Stimulated activated CD4-positive, alpha-beta T cell treated with anti-CD3 and anti-CD28 coated beads, TNF-alpha, amount 100 ng/mL, for 24 hours (primary cell): ENCODE measurements around the gene RASA3.

Experiments used
- DNase-seq, 3 experiments: peaks; one replicate each; pipeline ENCODE4 v3.0.0-alpha.2; 2020; ENCODE audit warnings: low read depth in 3 of 3

RASA3 gene

DNA sequence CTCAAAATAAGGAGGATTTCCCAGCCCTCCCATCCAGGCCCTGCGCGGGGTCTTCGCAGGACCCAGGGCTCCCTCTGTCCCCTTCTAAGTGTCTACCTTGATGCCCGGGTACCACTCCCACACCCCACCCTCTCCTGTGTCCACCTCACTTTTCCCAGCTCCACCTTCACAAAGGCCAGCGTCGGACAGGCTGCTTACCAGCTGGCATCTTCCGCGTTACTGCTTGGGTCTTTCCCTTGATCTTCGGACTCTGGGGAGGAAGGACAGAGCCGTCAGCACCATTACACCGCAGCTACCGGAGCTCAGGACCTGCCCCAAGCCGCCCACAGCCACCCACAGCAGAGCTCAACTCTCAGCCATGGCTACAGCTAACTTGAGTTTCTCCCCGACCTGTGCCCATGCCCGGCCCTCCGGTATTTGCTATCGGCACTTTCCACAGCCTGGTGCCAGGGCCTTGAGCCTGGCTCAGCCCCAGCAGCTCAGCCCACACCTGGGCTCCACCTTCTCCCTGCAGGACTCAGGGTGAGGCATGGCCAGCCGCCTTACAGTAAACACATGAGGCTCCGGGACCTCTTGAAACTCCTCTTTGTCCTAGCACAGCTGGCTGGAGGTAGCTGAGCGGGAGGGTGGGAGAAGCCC, 162.3 kb downstream of the RASA3 start:
- no peak for DNase-seq

- DNase-seq = no peak
These were observed 163.0 kb downstream of the RASA3 start for GRCh38 chr13:113969311-113969972.

- DNase-seq = no peak
These were observed 163.7 kb downstream of the RASA3 start for GRCh38 chr13:113968463-113969310.

DNA sequence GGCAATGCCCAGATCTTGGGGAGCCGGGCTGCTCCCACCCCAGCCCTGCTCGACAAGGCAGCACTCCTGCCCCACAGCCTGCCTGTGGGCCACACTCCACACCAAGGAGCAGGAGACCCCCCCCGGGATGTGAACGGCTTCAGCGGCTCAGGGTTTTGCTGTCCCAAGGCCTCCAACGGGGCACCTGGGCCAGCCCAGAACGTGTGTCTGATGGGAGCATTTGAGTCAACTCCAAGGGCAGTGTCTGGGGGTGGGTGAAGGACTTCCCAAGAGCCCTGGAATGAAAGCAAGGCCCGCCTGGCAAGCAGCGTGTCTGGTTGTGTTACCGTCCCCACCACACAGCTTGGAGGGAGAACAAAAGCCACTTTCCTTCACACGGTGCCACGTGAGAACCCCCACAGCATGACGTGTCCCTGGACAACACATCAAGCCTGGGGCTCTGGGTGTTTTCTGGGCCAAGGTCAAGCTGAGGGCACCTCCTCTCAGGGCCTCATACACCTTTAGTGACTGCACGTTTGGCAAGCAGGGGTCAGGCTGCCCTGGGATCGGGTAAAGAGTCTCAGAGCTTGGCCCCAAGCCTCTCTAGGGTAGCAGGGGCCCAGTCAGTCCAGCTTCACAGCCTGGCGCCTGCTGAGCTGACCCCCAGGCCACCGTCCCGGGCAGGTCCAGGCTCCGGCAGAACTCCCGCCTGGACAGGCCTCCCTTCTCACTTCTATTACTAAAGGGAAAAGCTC, 164.5 kb downstream of the RASA3 start:
- DNase-seq = no peak

DNA sequence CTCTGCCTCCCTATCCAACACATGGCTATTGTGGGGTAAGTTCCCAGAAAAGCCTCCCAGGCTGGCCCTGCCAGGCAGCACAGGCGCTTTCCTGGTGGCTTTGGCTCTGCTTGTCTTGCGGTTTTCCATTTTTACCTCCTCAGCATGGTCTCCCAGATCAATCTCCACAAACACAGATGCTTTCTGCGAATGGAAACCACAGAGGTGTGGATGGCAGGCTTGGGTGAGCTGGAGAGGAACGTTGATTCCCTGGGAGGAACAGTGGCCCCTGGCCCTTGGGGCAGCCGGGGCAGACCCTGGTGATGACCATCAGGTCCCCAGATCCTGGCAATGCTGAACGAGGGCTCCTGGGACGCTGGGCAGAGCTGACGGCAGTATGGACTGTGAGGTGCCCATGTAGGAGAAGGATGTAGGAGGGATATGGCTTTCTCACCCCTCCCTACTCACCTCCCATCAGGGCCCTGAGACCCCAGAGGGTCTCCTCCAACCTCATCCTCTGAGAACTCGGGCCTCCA, 165.2 kb downstream of the RASA3 start:
- no peak for DNase-seq

DNA sequence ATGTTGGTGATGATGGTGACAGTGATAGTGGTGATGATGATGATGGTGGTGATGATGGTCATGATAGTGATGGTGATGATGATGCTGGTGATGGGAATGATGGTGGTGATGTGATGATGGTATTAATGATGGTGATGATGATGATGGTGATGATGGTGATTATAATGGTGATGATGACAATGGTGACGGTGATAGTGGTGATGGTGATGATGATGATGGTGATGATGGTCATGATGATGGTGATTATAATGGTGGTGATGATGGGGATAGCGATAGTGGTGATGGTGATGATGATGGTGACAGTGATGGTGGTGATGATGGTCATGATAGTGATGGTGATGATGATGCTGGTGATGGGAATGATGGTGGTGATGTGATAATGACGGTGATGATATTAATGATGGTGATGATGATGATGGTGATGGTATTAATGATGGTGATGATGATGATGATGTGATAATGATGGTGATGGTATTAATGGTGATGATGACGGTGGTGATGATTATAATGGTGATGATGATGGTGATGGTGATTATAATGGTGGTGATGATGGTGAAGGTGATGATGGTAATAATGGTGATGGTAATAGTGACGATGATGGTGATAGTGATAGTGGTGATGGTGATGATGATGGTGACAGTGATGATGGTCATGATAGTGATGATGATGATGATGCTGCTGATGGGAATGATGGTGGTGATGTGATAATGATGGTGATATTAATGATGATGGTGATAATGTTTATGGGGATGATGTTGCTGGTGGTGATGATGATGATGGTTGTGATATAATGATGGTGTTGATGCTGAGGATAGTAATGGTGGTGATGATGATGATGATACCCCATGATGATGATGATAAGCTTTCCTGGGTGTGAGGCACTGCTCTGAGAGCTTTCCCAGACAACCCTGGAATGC, 166.2 kb downstream of the RASA3 start:
- DNase-seq = no peak

DNA sequence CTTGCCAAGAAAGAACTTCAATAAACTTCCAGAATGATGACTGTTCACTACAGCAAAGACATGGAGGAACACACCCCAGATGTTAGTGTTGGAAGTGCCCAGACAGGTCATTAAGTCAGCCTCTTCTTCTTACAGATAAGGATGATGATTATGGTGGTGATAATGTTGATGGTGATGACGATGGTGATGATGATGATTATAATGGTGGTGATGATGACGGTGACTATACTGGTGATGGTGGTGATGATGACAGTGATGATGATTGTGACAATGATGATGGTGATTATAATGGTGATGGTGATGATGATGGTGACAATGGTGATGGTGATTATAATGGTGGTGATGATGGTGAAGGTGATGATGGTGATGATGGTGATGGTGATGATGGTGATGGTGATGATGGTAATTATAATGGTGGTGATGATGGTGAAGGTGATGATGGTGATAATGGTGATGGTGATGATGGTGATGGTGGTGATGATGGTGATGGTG, 167.0 kb downstream of the RASA3 start:
- DNase-seq = no peak

DNA sequence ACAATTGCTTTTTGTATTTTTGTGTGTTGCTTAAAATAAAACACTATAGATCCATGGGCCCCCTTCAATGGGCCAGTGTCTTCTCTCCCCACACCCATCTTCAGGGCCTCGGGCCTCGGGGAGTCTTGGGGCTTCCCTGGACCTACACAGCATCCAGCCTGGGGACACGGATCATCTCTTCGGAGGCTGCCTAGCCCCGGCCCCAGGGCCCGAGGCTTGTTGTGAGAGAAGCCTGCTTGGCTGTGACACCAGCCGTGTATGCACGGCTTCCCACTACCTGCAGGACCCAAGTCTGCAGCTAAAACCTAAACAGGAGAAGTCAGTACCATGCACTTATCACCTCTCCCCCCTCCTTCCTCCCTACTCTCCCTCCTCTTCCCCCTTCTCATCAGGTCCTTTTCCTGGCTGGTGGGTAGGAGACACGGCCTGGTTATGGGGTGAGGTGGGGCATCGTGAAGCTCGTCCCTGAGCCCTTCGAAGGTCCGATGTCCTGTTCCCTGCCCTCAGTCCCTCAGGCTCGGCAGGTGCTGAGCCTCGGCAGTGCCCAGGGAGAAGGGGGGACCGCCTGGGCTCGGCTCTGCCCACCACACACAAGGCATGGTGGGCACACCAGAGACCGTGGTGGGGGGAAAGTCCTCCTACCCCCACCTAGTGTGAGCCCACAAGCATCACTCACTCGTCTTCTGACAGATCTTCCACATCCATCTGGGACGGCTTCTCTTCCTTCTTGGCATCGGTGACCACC, 168.0 kb downstream of the RASA3 start:
- no peak for DNase-seq

DNA sequence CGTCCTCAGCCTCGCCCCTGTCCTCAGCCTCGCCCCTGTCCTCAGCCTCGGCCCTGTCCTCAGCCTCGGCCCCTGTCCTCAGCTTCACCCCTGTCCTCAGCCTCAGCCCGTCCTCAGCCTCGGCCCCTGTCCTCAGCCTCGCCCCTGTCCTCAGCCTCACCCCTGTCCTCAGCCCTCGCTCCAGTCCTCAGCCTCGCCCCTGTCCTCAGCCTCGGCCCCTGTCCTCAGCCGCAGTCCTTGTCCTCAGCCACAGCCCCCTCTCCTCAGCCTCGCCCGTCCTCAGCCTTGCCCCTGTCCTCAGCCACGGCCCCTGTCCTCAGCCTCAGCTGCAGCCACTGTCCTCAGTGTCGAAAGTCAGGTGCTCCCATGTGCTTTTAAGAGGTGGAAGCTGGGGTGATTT, 169.0 kb downstream of the RASA3 start:
- no peak for DNase-seq

DNA sequence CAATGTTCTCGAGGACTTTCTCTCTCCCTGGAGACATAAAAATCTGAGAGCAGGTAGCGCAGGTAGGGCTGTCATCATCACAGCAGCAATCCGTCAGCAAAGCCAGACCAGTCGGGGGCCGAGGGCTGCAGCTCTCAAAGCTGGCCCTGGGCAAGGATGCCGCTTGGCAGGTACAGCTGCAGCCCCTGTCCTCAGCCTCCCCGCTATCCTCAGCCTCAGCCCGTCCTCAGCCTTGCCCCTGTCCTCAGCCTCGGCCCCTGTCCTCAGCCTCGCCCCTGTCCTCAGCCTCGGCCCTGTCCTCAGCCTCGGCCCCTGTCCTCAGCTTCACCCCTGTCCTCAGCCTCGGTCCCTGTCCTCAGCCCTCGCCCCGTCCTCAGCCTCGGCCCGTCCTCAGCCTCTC, 169.4 kb downstream of the RASA3 start:
- DNase-seq = no peak

DNA sequence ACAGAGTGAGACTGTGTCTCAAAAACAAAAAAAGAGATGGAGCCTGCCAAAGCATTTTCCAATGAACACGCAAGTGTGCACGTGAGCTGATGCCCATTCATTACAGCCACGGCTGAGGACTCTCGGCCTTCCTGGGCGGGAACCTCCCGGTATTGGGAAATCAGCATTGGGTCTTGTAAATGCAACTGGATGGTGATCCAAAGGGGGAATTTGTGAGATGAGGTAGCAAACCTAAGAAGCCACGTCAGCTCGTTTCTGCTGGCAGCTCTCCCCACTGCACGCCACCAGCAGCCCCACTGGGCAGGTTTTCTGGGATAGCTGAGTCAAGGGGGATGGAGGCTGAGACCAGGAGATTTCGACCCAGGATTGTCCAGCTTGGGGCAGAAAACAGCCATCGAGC, 170.0 kb downstream of the RASA3 start:
- no peak for DNase-seq

- no peak for DNase-seq
These were observed 172.0 kb downstream of the RASA3 start for GRCh38 chr13:113960276-113960948.

DNA sequence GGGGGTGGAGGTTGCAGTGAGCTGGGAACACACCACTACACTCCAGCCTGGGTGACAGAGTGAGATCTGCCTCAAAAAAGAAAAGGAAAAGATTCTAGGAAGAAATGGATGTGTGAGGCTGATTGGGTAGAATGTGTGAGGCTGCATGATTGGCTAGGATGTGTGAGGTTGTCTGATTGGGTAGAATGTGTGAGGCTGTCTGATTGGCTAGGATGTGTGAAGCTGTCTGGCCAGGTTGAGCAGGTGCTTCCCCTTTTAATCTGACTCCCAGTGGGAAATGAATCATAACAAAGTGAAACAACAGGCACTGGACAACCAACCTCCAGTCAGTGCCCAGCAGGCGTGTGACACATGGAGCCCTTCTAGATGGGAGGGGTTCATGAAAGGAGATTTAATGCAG, 173.2 kb downstream of the RASA3 start:
- DNase-seq = no peak

DNA sequence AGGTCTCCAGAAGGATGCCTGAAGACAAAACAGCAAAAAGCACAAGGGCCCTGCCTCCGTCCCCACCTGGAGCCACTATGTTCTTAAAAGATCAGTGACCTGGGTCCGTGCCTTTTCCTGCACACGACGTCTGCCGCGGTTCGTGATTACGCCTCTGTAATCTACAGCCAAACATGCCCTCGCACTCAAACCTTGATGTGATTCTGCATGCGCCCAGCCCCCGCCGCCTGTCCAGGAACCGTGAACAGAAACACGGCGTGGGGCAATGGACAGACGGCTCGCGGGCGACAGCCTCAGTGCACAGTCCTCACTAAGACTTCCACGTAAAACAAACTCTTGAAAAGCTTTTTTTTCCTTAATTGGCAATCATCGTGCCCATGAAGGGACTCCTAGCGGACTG, 174.1 kb downstream of the RASA3 start:
- no peak for DNase-seq

- DNase-seq = no peak
These were observed 175.9 kb downstream of the RASA3 start for GRCh38 chr13:113956571-113956970.

DNA sequence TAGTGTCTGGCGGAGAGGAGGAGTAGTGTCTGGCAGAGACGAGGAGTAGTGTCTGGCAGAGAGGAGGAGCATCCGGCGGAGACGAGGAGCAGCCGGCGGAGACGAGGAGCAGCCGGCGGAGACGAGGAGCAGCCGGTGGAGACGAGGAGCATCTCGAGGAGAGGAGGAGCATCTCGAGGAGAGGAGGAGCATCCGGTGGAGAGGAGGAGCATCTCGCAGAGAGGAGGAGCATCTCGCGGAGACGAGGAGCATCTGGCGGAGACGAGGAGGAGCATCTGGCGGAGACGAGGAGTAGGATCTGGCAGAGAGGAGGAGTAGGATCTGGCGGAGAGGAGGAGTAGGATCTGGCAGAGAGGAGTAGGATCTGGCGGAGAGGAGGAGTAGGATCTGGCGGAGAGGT, 176.7 kb downstream of the RASA3 start:
- DNase-seq = no peak

GRCh38 chr13:113955235-113955634, 177.2 kb downstream of the RASA3 start:
- DNase-seq = no peak

- DNase-seq = no peak
These were observed 178.2 kb downstream of the RASA3 start for GRCh38 chr13:113954046-113954835.

GRCh38 chr13:113953561-113953960, 178.9 kb downstream of the RASA3 start:
- DNase-seq = no peak
